GM21381 (cell line): Measurements from ENCODE around the gene DOK5.

Experiments
- ATAC-seq: cut with Tn5 transposase; IDR thresholded peaks from one replicate; pipeline ENCODE4 v1.9.1; 2021; ENCODE audit warnings: mild to moderate bottlenecking, moderate library complexity; ENCODE audit not compliant: unreplicated experiment

DOK5 gene

GRCh38 chr20:54555150-54555549, 79.8 kb downstream of the DOK5 start:
- ATAC-seq, result no peak

- no peak for ATAC-seq
Measured at GRCh38 chr20:54556406-54556805, 81.0 kb downstream of the DOK5 start.

DNA sequence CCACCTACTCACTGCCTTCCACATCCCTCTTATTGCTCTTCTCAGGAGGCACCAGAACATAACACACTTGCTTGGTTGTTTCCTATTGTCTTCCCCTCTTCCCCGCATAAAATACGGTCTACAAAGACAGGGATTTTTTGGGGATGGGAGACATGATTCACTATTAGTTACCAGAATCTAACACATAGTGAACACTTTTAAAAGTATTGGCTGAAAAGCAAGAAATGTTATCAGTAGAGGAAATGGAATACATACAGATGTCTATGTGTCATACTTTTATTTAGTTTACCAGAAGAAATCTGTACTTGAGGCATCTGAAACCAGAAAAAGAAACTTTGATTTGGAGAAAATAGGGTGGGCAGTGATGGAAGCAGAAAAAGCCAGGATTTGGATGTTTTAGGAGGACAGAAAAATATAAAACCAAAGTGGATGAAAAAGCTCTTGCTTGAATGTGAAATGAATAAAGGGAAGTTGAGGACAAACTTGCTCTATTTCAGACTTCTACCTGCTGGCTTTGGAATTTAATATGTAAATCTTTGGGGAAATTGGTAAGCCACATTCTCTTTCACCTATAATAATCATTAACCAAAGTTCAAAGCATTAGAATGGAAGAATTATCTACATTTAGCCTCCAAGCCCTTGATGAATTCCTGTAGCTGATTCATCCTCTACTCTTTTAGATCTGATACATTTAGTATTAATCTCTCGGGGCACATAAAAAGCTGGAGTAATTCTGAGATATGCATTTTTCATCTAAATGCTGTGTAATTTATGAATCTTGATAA, 82.6 kb downstream of the DOK5 start:
- ATAC-seq, result no peak

- ATAC-seq, result no peak
Measured at GRCh38 chr20:54559890-54560289, 84.5 kb downstream of the DOK5 start.

- no peak for ATAC-seq
Measured at GRCh38 chr20:54560357-54560756, 85.0 kb downstream of the DOK5 start.

DNA sequence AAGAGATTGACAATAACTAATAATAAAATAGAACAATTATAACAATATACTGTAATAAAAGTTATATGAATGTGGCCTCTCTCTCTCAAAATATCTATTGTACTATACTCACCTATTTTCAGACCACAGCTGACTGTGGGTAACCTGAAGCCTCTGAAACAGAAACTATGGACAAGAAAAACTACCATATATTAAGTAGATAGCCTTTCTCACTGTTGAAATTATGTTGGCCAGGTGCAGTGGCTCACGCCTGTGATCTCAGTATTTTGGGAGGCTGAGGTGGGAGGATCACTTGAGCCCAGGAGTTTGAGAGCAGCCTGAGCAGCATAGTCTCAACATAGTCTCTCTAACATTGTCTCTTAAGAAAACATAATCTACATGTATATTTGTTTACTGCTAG, 89.9 kb downstream of the DOK5 start:
- ATAC-seq, result no peak

- no peak for ATAC-seq
Measured at GRCh38 chr20:54566031-54566688, 90.8 kb downstream of the DOK5 start.

GRCh38 chr20:54570561-54570960, 95.2 kb downstream of the DOK5 start:
- no peak for ATAC-seq

DNA sequence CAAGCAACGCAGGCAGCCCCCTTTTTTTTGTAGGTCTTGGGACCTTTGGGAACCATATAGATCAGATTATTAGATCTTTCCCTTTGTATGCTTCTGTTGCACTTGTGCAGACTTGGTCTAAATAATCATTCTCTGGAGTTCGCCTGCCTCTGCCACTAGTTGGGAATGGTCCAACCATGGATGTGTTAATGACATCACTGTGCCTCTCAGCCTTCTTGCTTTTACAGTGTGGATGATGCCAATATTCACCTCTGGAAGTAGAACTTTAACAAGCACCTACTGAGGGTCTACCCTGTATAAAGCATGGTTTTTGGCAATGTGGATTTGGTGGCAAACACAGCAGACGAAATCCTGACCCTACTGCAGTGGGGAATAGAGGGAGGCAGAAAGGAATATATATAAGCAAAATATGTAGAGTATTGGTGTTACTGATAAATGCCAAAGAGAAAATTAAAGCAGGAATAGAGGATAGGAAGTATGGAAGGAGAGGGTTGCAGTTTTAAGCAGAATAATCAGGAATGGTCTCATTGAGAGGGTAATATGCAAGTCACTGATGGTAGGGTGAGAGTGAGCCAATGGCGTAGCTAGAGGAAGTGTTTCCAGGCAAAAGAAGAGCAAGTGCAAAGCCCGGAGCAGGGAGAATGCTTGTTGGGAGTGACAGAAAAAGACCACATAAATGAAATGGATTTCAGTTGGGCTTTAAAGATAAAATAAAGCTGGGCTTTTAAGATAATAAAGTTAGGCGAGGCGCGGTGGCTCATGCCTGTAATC, 97.5 kb downstream of the DOK5 start:
- no peak for ATAC-seq

DNA sequence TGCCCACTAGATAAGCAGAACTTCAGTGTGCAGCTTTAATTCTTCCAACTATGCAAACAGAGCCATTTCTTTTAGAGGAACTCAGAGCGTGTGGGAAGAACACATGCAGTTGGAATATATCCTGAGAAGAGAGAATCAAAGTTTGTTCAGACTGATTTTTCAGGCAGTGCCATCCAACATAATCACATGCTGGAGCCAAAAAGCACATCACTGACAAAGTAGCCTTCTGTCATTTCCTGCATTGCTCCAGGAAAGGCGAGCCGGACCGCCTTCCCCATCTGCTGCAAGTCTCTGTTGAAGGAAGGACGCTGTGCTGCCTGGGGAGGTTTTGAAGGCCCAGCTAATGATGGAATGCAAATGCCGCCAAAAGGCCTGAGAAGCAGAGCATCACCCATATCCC, 98.4 kb downstream of the DOK5 start:
- ATAC-seq, result no peak

DNA sequence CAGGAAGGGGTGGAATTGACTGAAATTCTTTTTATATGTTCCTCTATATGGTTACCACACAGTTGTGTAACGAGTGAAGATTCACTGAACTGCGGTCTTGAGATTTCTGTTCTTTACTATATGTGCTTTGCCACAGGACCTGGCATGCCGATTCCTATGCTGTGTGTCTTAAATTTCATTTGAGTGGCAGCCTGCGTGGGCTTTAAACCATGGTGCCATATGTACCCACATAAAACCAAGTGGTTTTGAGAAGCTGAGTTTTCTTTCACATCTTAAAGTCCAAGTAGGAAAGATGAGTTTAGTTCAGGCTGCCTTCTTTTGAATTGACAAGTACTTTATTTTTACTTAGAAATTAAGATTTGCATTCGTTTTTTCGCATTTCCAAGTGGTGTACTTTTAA, 101.1 kb downstream of the DOK5 start:
- ATAC-seq, result no peak

- no peak for ATAC-seq
Measured at GRCh38 chr20:54577637-54578036, 102.2 kb downstream of the DOK5 start.

DNA sequence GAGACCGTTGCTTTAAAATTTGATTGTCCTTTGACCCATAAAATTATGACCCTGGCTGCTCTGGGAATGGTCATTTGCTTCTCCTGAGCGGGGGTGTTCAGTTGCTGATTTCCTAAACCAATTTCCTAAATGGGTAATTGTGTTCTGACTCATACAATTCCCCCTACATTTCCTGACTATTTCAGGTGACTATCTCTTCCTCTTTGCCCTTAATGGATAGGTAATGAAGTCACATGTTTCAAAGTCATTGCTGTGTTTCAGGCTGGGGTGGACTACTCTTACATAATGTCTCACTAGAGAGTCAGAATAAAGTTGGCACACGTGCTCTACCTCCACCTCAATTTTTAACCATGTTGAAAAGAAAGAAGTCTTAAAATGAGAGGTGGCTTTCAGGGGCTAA, 109.8 kb downstream of the DOK5 start:
- ATAC-seq, result no peak

DNA sequence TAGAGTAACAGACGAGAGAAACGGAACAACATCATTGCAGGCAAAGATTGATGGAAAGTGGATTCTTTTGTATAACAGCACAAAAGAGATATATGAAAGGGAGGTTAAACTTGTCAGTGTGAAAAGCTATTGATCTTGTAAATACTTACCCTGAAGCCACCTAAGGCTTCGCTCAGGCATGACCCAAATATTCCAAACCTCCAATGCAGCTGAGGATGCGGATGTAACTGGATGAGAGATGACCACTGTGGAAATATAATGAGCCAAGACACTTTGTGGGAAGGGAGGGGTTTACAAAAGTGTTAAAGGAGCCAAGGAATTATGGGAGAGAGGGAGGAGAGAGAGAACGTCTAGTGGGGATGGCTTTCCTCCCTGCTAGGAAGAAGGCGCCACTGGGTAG, 112.0 kb downstream of the DOK5 start:
- no peak for ATAC-seq

DNA sequence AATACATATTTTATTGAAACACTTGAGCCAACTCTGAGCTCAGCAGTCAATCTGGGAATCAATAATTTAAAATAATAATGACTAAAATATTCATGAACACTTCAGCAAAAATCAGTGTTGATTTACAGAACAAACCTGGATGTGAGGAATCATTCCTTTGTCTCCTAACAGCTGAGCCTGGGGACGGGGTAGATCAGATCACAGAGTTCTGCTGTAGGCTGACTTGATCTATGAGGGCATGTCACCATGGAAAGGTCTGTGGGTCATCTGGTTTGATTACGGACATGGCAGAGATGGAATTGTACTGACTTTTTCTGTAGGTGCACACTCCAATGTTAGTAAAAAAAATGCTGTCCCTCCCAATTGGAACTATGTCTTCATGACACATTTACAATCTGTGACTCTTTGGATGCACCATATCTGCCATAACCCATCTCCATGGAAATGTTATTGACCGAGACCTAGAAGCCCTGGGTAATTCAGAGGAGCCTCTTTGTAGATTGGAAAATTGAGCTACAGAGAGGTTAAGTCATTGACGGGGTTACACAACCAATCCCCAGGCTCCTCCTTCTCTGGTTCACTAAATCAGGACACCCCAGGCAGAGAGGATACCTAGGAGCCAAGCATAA, 114.1 kb downstream of the DOK5 start:
- no peak for ATAC-seq

DNA sequence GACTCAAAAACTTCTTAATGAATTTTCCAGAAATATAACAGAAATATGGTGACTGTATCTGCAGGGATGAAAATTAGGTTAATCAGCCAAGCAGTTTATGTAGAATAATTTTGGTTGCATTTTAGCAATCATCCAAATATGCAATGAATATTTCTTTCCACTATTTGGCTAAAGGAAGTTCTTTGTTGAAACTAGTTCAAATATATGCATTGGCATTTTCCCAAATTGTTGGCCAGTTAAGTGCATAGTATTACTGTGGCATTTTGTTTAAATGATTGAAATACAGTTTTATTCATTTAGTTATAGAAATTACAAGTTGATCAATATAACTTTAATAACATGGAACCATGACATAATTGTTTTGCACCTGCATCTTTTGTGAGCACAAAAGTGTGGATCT, 115.5 kb downstream of the DOK5 start:
- no peak for ATAC-seq

GRCh38 chr20:54596651-54597050, 121.3 kb downstream of the DOK5 start:
- no peak for ATAC-seq

- ATAC-seq, result no peak
Measured at GRCh38 chr20:54598352-54598751, 123.0 kb downstream of the DOK5 start.

DNA sequence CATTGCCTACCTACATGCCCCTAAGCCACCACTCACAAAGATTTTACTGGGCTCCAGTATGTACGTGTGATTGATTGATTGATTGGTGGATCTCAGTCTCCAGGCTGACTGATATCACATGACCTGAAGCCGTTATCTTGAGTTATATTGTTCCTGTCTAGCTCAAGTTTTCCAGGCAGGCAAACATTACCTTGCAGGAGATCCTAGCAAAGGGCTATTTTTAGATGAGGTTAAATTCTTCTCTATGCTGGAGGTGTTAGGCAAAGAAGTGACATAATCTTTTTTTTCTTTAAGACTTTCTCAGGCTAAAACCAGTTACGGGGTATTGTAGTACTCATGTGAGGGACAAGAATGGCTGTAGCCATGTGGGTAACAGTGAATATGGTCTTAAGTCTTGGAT, 125.2 kb downstream of the DOK5 start:
- ATAC-seq, result no peak

- no peak for ATAC-seq
Measured at GRCh38 chr20:54601831-54602515, 126.6 kb downstream of the DOK5 start.

GRCh38 chr20:54605319-54605718, 129.9 kb downstream of the DOK5 start:
- ATAC-seq, result no peak
